WTC11 (cell line): ENCODE data around the gene TSPAN4. TPM values are rescaled to one million over a fixed set of nuclear protein-coding genes. Genes with fewer than 3 reads are reported as not detected.
A peak's percentile ranks its signal among the peaks of the same experiment; 100 is the strongest.

ENCODE experiments used
- ATAC-seq: fragments of 200-7000 bp; cut with Tn5 transposase; 2 replicates; pipeline ENCODE4 v1.10.0; 2021; ENCODE audit warnings: mild to moderate bottlenecking, moderate library complexity
- CTCF ChIA-PET: fragments of 300-600 bp; sonication (Branson Sonifier 250); formaldehyde crosslinking; loops from one replicate; lab custom pipeline; 2021; ENCODE audit warnings: antibody characterized with exemption; lab: Charles Lee
- POLR2A ChIA-PET: fragments of 350-600 bp; sonication (Branson Sonifier 250); formaldehyde crosslinking; loops from one replicate; lab custom pipeline; 2021; ENCODE audit warnings: antibody characterized with exemption; lab: Charles Lee
- DNase-seq: peaks from one replicate; pipeline ENCODE4 v3.0.0; 2021; ENCODE audit warnings: low spot score
- H3K27ac Mint-ChIP-seq: 2 replicates; pipeline ENCODE4 v1.8.0; 2021; ENCODE audit warnings: mixed read lengths
- H3K27me3 Mint-ChIP-seq: 2 replicates; pipeline ENCODE4 v1.8.0; 2021; ENCODE audit warnings: low read depth, mild to moderate bottlenecking, moderate library complexity, mixed read lengths
- H3K36me3 Mint-ChIP-seq: 2 replicates; pipeline ENCODE4 v1.8.0; 2021; ENCODE audit warnings: mixed read lengths
- H3K4me1 Mint-ChIP-seq: 2 replicates; pipeline ENCODE4 v1.8.0; 2022; ENCODE audit warnings: mixed read lengths
- H3K4me3 Mint-ChIP-seq: 2 replicates; pipeline ENCODE4 v1.8.0; 2021; ENCODE audit warnings: mild to moderate bottlenecking, moderate library complexity, mixed read lengths
- H3K9me3 Mint-ChIP-seq: 2 replicates; pipeline ENCODE4 v1.8.0; 2021; ENCODE audit warnings: mixed read lengths
- ATF1 ChIP-seq: sonication (generic); formaldehyde crosslinking; IDR thresholded peaks from 2 replicates; pipeline ENCODE4 v1.8.1; 2023; ENCODE audit warnings: mild to moderate bottlenecking, moderate library complexity, missing genetic modification reagents
- ATF3 ChIP-seq: sonication (generic); formaldehyde crosslinking; conservative IDR thresholded peaks from 2 replicates; pipeline ENCODE4 v1.8.1; 2022; ENCODE audit warnings: mild to moderate bottlenecking, missing genetic modification reagents
- CBFB ChIP-seq: sonication (generic); formaldehyde crosslinking; IDR thresholded peaks from 2 replicates; pipeline ENCODE4 v1.8.1; 2022; ENCODE audit warnings: mild to moderate bottlenecking, low read depth, missing genetic modification reagents
- CREM ChIP-seq: sonication (generic); formaldehyde crosslinking; IDR thresholded peaks from 2 replicates; pipeline ENCODE4 v1.8.1; 2022; ENCODE audit warnings: mild to moderate bottlenecking, missing genetic modification reagents, moderate library complexity
- E2F5 ChIP-seq: sonication (generic); formaldehyde crosslinking; IDR thresholded peaks from 2 replicates; pipeline ENCODE4 v1.8.1; 2022; ENCODE audit warnings: mild to moderate bottlenecking, moderate library complexity, missing genetic modification reagents
- GRHL2 ChIP-seq: fragments of 250-450 bp; sonication (Bioruptor Pico); IDR thresholded peaks from 2 replicates; pipeline ENCODE4 v1.8.0; 2022; ENCODE audit warnings: mild to moderate bottlenecking, moderate library complexity; ENCODE audit not compliant: insufficient replicate concordance, severe bottlenecking
- MYBL2 ChIP-seq: sonication (generic); formaldehyde crosslinking; IDR thresholded peaks from 2 replicates; pipeline ENCODE4 v1.8.1; 2023; ENCODE audit warnings: mild to moderate bottlenecking, moderate library complexity, missing genetic modification reagents
- NFE2L1 ChIP-seq: sonication (generic); formaldehyde crosslinking; IDR thresholded peaks from 2 replicates; pipeline ENCODE4 v1.8.1; 2023; ENCODE audit warnings: missing genetic modification reagents
- NR2C2 ChIP-seq: sonication (generic); formaldehyde crosslinking; IDR thresholded peaks from 2 replicates; pipeline ENCODE4 v1.8.0; 2022; ENCODE audit warnings: mild to moderate bottlenecking, missing genetic modification reagents
- PRRX2 ChIP-seq: fragments of 250-450 bp; sonication (Bioruptor Pico); IDR thresholded peaks from 2 replicates; pipeline ENCODE4 v1.8.0; 2021; ENCODE audit warnings: mild to moderate bottlenecking
- ZMAT4 ChIP-seq: fragments of 250-450 bp; sonication (Bioruptor Pico); IDR thresholded peaks from 2 replicates; pipeline ENCODE4 v1.9.0; 2021; ENCODE audit warnings: mild to moderate bottlenecking
- ZNF138 ChIP-seq: sonication (generic); formaldehyde crosslinking; conservative IDR thresholded peaks from 2 replicates; pipeline ENCODE4 v1.8.1; 2022; ENCODE audit warnings: mild to moderate bottlenecking, moderate library complexity, missing genetic modification reagents
- ZNF232 ChIP-seq: sonication (generic); formaldehyde crosslinking; IDR thresholded peaks from 2 replicates; pipeline ENCODE4 v1.8.0; 2022; ENCODE audit warnings: mild to moderate bottlenecking, missing genetic modification reagents
- total RNA-seq: library from RNA; stranded (reverse); gene quantifications from 3 replicates; pipeline ENCODE4 v1.2.3, GENCODE V29; 2021
- TF ChIP-seq, protein P1 (sequence below): fragments of 250-450 bp; sonication (Bioruptor Pico); IDR thresholded peaks from 2 replicates; pipeline ENCODE4 v1.9.0; 2021; ENCODE audit warnings: moderate library complexity, mild to moderate bottlenecking, inconsistent platforms, borderline replicate concordance
- TF ChIP-seq, protein P2 (sequence below): sonication (generic); formaldehyde crosslinking; IDR thresholded peaks from 2 replicates; pipeline ENCODE4 v1.8.1; 2023; ENCODE audit warnings: mild to moderate bottlenecking, missing genetic modification reagents
- TF ChIP-seq, protein P3 (sequence below): sonication (generic); formaldehyde crosslinking; IDR thresholded peaks from 2 replicates; pipeline ENCODE4 v1.8.1; 2023; ENCODE audit warnings: mild to moderate bottlenecking, moderate library complexity, missing genetic modification reagents
- TF ChIP-seq, protein P4 (sequence below): sonication (generic); formaldehyde crosslinking; IDR thresholded peaks from 2 replicates; pipeline ENCODE4 v1.8.1; 2023; ENCODE audit warnings: mild to moderate bottlenecking, missing genetic modification reagents, moderate library complexity
- TF ChIP-seq, protein P5 (sequence below): sonication (generic); formaldehyde crosslinking; IDR thresholded peaks from 2 replicates; pipeline ENCODE4 v1.8.1; 2022; ENCODE audit warnings: missing genetic modification reagents, borderline replicate concordance
- TF ChIP-seq, protein P6 (sequence below): sonication (generic); formaldehyde crosslinking; IDR thresholded peaks from 2 replicates; pipeline ENCODE4 v1.8.1; 2023; ENCODE audit warnings: mild to moderate bottlenecking, missing genetic modification reagents, moderate library complexity

The TSPAN4 gene
- total RNA-seq, 1 experiment from 2014 or later: 94.3 TPM

- ATAC-seq: peak; percentile 3
- Mint-ChIP-seq H3K36me3 (no peaks in the 10 kb centered on the region), H3K9me3 (no peaks in the 10 kb centered on the region), H3K4me3 (peak overlapping the region; percentile 72), H3K27ac (no peak overlapping the region), H3K4me1 (peaks cover 14% of the 10 kb centered on the region), H3K27me3 (no peaks in the 10 kb centered on the region)
- TF ChIP-seq NFE2L1 (CRISPR knock-in tag): no peak
- no peak for TF ChIP-seq ZNF138 (CRISPR knock-in tag)
- peak; percentile 7; the same call in 1 of the 2 replicates for TF ChIP-seq E2F5
- no peak for TF ChIP-seq PRRX2
- TF ChIP-seq MYBL2 (CRISPR knock-in tag): peak; percentile 9; the same call in 1 of the 2 replicates
- TF ChIP-seq ZMAT4 (CRISPR knock-in tag): no peak
- TF ChIP-seq ATF1: no peak
- TF ChIP-seq, protein P1, sequence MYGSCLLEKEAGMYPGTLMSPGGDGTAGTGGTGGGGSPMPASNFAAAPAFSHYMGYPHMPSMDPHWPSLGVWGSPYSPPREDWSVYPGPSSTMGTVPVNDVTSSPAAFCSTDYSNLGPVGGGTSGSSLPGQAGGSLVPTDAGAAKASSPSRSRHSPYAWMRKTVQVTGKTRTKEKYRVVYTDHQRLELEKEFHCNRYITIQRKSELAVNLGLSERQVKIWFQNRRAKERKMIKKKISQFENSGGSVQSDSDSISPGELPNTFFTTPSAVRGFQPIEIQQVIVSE (CRISPR knock-in tag): no peak
- TF ChIP-seq ATF3 (CRISPR knock-in tag): no peak
- no peak for DNase-seq
- ChIA-PET POLR2A (no interaction called here), CTCF (interaction anchor here (0.6 to 2.8 kb wide), 9 partner anchors 9 to 201 kb away, joined by 3 to 24 read pairs (median 3); no protein-coding TSS in a partner anchor)
Measured at GRCh38 chr11:849951-850774, 7.5 kb downstream of the TSPAN4 start.

DNA sequence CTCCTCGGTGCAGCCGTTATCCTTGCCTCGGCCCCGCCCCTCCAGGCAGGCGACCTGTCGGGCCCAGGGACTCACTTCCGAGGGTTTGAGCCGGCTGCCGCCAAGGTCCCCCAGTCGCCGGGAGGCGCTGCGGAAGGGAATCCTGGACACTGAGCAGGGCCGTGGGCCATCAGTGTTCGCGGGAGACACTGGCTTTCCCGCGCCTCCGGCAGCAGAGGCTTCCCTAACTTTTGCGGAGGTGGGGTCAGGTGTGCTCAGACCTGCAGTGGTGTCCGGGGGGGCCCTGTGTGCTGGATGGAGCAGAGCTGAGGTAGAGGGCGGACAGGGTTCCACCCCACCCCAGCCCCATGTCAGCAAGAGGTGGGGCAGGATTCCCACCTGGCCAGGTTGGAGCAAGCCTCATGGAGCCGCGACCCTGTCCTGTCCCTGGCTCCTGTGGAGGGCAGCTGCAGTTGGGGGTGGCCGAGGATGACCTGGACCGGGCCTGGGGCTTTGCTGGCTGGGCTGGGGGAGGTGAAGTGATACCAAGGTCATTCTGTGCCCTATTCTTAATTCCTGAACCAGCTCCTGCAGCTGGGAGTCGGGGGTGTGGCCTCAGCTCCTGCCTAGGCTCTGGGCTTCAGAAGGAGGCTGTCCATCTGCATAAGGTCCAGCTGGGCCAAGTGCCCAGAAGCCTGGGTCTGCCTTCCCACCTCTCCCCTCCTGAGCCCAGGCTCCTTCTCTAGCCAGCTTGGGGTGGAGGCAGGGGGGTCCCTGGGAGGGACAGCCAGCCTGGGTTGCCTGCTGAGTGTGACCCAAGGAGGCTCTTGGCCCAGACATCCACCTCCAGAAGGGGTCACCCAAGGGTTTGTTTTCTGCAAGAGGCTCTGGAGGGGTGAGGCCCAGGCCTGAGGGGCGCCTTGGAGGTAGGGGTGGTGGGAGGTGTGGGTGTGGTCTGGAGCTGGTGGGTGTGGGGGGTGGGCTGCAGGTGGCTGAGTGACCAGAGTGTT, 8.4 kb downstream of the TSPAN4 start:
- Mint-ChIP-seq H3K27me3 (no peaks in the 10 kb centered on the region), H3K4me3 (peak overlapping the region; percentile 72), H3K36me3 (no peaks in the 10 kb centered on the region), H3K4me1 (peaks cover 15% of the 10 kb centered on the region), H3K9me3 (no peaks in the 10 kb centered on the region), H3K27ac (no peak overlapping the region)
- POLR2A ChIA-PET: interaction anchor here (0.6 kb wide), 1 partner anchor 196 kb away, joined by 4 read pairs; no protein-coding TSS in a partner anchor
- DNase-seq: peak; percentile 71
- CTCF ChIA-PET: interaction anchor here (0.6 to 2.3 kb wide), 10 partner anchors 8 to 209 kb away, joined by 3 to 14 read pairs (median 3); partner anchors contain the start of gene TSPAN4
- ATAC-seq: peak; percentile 13
- TF ChIP-seq CBFB (0 out of 2 replicates have a peak, but pooled peaks have one; percentile 1), NR2C2 (CRISPR knock-in tag) (no peak), GRHL2 (CRISPR knock-in tag) (no peak), CREM (CRISPR knock-in tag) (no peak), ZNF232 (CRISPR knock-in tag) (no peak)
- TF ChIP-seq, protein P2, sequence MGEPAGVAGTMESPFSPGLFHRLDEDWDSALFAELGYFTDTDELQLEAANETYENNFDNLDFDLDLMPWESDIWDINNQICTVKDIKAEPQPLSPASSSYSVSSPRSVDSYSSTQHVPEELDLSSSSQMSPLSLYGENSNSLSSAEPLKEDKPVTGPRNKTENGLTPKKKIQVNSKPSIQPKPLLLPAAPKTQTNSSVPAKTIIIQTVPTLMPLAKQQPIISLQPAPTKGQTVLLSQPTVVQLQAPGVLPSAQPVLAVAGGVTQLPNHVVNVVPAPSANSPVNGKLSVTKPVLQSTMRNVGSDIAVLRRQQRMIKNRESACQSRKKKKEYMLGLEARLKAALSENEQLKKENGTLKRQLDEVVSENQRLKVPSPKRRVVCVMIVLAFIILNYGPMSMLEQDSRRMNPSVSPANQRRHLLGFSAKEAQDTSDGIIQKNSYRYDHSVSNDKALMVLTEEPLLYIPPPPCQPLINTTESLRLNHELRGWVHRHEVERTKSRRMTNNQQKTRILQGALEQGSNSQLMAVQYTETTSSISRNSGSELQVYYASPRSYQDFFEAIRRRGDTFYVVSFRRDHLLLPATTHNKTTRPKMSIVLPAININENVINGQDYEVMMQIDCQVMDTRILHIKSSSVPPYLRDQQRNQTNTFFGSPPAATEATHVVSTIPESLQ (CRISPR knock-in tag): no peak
- TF ChIP-seq, protein P3, sequence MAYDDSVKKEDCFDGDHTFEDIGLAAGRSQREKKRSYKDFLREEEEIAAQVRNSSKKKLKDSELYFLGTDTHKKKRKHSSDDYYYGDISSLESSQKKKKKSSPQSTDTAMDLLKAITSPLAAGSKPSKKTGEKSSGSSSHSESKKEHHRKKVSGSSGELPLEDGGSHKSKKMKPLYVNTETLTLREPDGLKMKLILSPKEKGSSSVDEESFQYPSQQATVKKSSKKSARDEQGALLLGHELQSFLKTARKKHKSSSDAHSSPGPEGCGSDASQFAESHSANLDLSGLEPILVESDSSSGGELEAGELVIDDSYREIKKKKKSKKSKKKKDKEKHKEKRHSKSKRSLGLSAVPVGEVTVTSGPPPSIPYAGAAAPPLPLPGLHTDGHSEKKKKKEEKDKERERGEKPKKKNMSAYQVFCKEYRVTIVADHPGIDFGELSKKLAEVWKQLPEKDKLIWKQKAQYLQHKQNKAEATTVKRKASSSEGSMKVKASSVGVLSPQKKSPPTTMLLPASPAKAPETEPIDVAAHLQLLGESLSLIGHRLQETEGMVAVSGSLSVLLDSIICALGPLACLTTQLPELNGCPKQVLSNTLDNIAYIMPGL: 0 out of 2 replicates have a peak, but pooled peaks have one; percentile 55
- TF ChIP-seq, protein P4, sequence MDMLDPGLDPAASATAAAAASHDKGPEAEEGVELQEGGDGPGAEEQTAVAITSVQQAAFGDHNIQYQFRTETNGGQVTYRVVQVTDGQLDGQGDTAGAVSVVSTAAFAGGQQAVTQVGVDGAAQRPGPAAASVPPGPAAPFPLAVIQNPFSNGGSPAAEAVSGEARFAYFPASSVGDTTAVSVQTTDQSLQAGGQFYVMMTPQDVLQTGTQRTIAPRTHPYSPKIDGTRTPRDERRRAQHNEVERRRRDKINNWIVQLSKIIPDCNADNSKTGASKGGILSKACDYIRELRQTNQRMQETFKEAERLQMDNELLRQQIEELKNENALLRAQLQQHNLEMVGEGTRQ (CRISPR knock-in tag): 0 out of 2 replicates have a peak, but pooled peaks have one; percentile 1
- TF ChIP-seq, protein P5, sequence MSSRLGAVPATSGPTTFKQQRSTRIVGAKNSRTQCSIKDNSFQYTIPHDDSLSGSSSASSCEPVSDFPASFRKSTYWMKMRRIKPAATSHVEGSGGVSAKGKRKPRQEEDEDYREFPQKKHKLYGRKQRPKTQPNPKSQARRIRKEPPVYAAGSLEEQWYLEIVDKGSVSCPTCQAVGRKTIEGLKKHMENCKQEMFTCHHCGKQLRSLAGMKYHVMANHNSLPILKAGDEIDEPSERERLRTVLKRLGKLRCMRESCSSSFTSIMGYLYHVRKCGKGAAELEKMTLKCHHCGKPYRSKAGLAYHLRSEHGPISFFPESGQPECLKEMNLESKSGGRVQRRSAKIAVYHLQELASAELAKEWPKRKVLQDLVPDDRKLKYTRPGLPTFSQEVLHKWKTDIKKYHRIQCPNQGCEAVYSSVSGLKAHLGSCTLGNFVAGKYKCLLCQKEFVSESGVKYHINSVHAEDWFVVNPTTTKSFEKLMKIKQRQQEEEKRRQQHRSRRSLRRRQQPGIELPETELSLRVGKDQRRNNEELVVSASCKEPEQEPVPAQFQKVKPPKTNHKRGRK (CRISPR knock-in tag): no peak
- TF ChIP-seq, protein P6, sequence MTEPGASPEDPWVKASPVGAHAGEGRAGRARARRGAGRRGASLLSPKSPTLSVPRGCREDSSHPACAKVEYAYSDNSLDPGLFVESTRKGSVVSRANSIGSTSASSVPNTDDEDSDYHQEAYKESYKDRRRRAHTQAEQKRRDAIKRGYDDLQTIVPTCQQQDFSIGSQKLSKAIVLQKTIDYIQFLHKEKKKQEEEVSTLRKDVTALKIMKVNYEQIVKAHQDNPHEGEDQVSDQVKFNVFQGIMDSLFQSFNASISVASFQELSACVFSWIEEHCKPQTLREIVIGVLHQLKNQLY (CRISPR knock-in tag): no peak
